Suprapubic skin (tissue), 3 donors: ENCODE results near the gene TENT4A.

Experiments used
- EP300 ChIP-seq: sonication (generic); formaldehyde crosslinking; IDR thresholded peaks from one replicate; pipeline ENCODE4 v1.6.1; 2017; ENCODE audit warnings: antibody characterized with exemption
- POLR2A ChIP-seq, 2 donors: fragments of 450-650 bp; IDR thresholded peaks; one replicate each; pipeline ENCODE4 v1.6.1; 2017; ENCODE audit warnings: antibody characterized with exemption in 2 of 2, mild to moderate bottlenecking in 2 of 2, moderate library complexity in 2 of 2
- TF ChIP-seq, protein P1 (sequence below), 2 donors: fragments of 200-600 bp in 1 of 2; fragments of 450-650 bp in 1 of 2; sonication (generic) in 1 of 2; IDR thresholded peaks; one replicate each; pipeline ENCODE4 v1.5.1; 2016 to 2019; ENCODE audit warnings: antibody characterized with exemption in 2 of 2, mild to moderate bottlenecking in 1 of 2, moderate library complexity in 1 of 2

DNA sequence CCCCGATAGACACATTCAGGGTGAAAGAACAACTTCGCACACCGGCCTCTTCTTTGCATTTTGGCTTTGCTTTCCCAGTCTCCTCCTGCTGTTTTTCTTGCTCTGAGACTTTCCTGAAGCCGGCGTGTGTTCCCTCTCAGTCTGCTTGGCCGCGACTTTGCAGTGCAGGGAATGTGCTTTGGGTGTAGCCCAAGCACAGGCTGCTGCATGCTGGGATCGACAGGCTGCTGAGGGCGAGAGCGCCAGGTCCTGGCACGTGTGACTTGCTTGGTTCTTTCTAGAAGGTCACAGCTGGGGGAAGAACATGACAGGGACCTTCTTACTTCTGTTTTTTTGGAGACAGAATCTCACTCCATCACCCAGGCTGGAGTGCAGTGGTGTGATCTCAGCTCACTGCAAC is 40.6 kb downstream of the TENT4A start:
- TF ChIP-seq EP300, result no peak
- no peak for TF ChIP-seq POLR2A (IDR thresholded peaks at IDR 0.05)
- TF ChIP-seq, protein P1, sequence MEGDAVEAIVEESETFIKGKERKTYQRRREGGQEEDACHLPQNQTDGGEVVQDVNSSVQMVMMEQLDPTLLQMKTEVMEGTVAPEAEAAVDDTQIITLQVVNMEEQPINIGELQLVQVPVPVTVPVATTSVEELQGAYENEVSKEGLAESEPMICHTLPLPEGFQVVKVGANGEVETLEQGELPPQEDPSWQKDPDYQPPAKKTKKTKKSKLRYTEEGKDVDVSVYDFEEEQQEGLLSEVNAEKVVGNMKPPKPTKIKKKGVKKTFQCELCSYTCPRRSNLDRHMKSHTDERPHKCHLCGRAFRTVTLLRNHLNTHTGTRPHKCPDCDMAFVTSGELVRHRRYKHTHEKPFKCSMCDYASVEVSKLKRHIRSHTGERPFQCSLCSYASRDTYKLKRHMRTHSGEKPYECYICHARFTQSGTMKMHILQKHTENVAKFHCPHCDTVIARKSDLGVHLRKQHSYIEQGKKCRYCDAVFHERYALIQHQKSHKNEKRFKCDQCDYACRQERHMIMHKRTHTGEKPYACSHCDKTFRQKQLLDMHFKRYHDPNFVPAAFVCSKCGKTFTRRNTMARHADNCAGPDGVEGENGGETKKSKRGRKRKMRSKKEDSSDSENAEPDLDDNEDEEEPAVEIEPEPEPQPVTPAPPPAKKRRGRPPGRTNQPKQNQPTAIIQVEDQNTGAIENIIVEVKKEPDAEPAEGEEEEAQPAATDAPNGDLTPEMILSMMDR (IDR thresholded peaks at IDR 0.05), result no peak
